CD4-positive, alpha-beta T cell (primary cell): Measurements from ENCODE around the gene DDX5. TPM values are rescaled to one million over a fixed set of nuclear protein-coding genes. Genes with fewer than 3 reads are reported as not detected.
"Not testable (repeated sequence)": the region's sequence is repeated elsewhere in the genome, so short reads cannot be mapped to it uniquely, and the experiment has no call there.

ENCODE experiments used
- ATAC-seq: fragments of 200-7000 bp; cut with Tn5 transposase; one replicate; pipeline ENCODE4 v1.10.0; 2022; ENCODE audit warnings: mild to moderate bottlenecking; ENCODE audit not compliant: poor library complexity
- CTCF ChIA-PET: fragments of 350-600 bp; sonication (Branson Sonifier 250); formaldehyde crosslinking; loops from one replicate; lab custom pipeline; 2021; ENCODE audit warnings: antibody characterized with exemption, inconsistent platforms; lab: Charles Lee
- POLR2A ChIA-PET: fragments of 350-600 bp; sonication (Branson Sonifier 250); formaldehyde crosslinking; loops from one replicate; lab custom pipeline; 2021; ENCODE audit warnings: antibody characterized with exemption, inconsistent platforms; lab: Charles Lee
- DNase-seq, 14 experiments: peaks; one replicate each; pipeline ENCODE4 v3.0.0-alpha.2; 2013 to 2020; ENCODE audit warnings: mixed read lengths in 2 of 14
- H3K27ac ChIP-seq, 2 donors: one replicate each; pipeline versions ENCODE4 v1.5.1 to v1.7.0; 2013; ENCODE audit warnings: low read length in 2 of 2, low read depth in 1 of 2, mild to moderate bottlenecking in 1 of 2
- H3K27me3 ChIP-seq, 2 experiments: 1 replicate in 1 of 2; 2 replicates in 1 of 2; pipeline versions ENCODE4 v1.6.1 to v1.7.0; 2013; ENCODE audit warnings: low read length in 2 of 2, control low read depth in 1 of 2, mild to moderate bottlenecking in 1 of 2, moderate library complexity in 1 of 2; ENCODE audit not compliant: insufficient read depth in 2 of 2, control insufficient read depth in 1 of 2
- H3K36me3 ChIP-seq: one replicate; pipeline ENCODE4 v1.6.1; 2013; ENCODE audit warnings: low read length, control low read depth; ENCODE audit not compliant: insufficient read depth
- H3K4me1 ChIP-seq: one replicate; pipeline ENCODE4 v1.6.1; 2013; ENCODE audit warnings: low read length, control low read depth; ENCODE audit not compliant: insufficient read depth
- H3K4me3 ChIP-seq: one replicate; pipeline ENCODE4 v1.5.1; 2013; ENCODE audit warnings: mild to moderate bottlenecking, low read length, moderate library complexity
- H3K9me3 ChIP-seq, 2 experiments: 1 replicate in 1 of 2; 2 replicates in 1 of 2; pipeline versions ENCODE4 v1.6.1 to v1.7.0; 2013; ENCODE audit warnings: low read length in 2 of 2, mild to moderate bottlenecking in 2 of 2, control low read depth in 1 of 2, moderate library complexity in 1 of 2; ENCODE audit not compliant: control insufficient read depth in 1 of 2, insufficient read depth in 1 of 2
- H3K27ac Mint-ChIP-seq: one replicate; pipeline ENCODE4 v1.8.0; 2020; ENCODE audit warnings: mixed read lengths
- H3K27me3 Mint-ChIP-seq: one replicate; pipeline ENCODE4 v1.8.0; 2021; ENCODE audit warnings: mixed read lengths
- H3K36me3 Mint-ChIP-seq: one replicate; pipeline ENCODE4 v1.8.0; 2021; ENCODE audit warnings: low read depth, mixed read lengths
- H3K4me1 Mint-ChIP-seq: one replicate; pipeline ENCODE4 v1.8.0; 2021; ENCODE audit warnings: low read depth, mixed read lengths
- H3K4me3 Mint-ChIP-seq: one replicate; pipeline ENCODE4 v1.8.0; 2020; ENCODE audit warnings: mild to moderate bottlenecking, mixed read lengths
- H3K9me3 Mint-ChIP-seq: one replicate; pipeline ENCODE4 v1.8.0; 2020; ENCODE audit warnings: mixed read lengths
- intact Hi-C, 2 experiments: fragments of 100-400 bp; cut with DNase I in 1 of 2; cut with micrococcal nuclease in 1 of 2; formaldehyde crosslinking; loops; one replicate each; pipeline versions ENCODE4 v1.15.1 to v1.9.0; 2023 to 2025; cut with DNase I, micrococcal nuclease
- total RNA-seq, 174 experiments: library from RNA in 2 of 174; stranded (reverse) in 2 of 174; gene quantifications; one replicate each; pipeline ENCODE4 v1.2.3 and lab custom pipeline; 2021 to 2026
- TF ChIP-seq, protein P1 (sequence below): fragments of 200-600 bp; IDR thresholded peaks from one replicate; pipeline ENCODE4 v1.8.0; 2022; ENCODE audit warnings: antibody characterized with exemption, mild to moderate bottlenecking

DDX5 gene
- total RNA-seq, 2 experiments from 2014 or later, result 2,388 to 2,534 TPM

DNA sequence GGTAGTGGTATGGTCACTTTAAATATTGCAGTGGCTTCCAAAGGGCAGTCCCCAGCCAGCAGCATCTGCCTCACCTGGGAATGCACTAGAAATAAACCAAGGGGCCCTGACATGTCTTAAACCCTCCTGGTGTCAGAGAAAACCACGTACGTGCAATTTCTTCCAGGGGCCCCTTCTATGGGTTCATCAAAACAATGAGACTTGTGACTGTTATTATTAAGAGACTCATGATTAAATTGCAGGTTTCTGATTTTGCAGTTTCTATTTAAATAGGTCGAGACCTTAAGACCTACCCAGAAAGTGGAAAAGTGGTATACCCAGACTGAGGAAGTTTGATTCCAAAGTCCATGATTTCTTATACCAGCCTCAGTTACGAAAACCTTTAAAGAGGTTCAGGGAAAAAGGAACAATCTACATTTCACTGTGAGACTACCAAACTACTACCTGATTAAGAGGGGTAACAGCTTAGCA is 8.5 kb downstream of the DDX5 start:
- no peak for DNase-seq
- H3K27me3 ChIP-seq, result no peaks in the 10 kb centered on the region
- peaks cover 44% of the 10 kb centered on the region for H3K4me1 ChIP-seq
- peak overlapping the region; percentile 77 for H3K4me3 ChIP-seq
- peak; percentile 16 for ATAC-seq
- TF ChIP-seq, protein P1, sequence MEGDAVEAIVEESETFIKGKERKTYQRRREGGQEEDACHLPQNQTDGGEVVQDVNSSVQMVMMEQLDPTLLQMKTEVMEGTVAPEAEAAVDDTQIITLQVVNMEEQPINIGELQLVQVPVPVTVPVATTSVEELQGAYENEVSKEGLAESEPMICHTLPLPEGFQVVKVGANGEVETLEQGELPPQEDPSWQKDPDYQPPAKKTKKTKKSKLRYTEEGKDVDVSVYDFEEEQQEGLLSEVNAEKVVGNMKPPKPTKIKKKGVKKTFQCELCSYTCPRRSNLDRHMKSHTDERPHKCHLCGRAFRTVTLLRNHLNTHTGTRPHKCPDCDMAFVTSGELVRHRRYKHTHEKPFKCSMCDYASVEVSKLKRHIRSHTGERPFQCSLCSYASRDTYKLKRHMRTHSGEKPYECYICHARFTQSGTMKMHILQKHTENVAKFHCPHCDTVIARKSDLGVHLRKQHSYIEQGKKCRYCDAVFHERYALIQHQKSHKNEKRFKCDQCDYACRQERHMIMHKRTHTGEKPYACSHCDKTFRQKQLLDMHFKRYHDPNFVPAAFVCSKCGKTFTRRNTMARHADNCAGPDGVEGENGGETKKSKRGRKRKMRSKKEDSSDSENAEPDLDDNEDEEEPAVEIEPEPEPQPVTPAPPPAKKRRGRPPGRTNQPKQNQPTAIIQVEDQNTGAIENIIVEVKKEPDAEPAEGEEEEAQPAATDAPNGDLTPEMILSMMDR, result peak; percentile 14
- intact Hi-C loops, result loop anchor here (1.0 to 10.0 kb wide), 4 partner anchors 9 to 723 kb away; partner anchors contain the start of genes CEP95 (in 2 of the 2), DDX5 (in 2 of the 2), CCDC47 (in 1 of the 2) and DDX42 (in 1 of the 2)
- ChIA-PET POLR2A (interaction anchor here (1.0 to 10.7 kb wide), 12 partner anchors 7 to 477 kb away, joined by 3 to 453 read pairs (median 6); partner anchors contain the start of genes CEP95, DDX5 and ICAM2), CTCF (interaction anchor here (0.7 to 3.8 kb wide), 3 partner anchors 9 to 79 kb away, joined by 3 to 40 read pairs (median 3); partner anchors contain the start of genes CEP95 and DDX5)
- Mint-ChIP-seq H3K27me3 (no peaks in the 10 kb centered on the region), H3K4me1 (peaks cover 87% of the 10 kb centered on the region), H3K9me3 (no peaks in the 10 kb centered on the region), H3K4me3 (peak overlapping the region; percentile 100), H3K36me3 (peaks cover 83% of the 10 kb centered on the region), H3K27ac (peak overlapping the region; percentile 99)
- H3K36me3 ChIP-seq, result peaks cover 55% of the 10 kb centered on the region
- H3K9me3 ChIP-seq, result no peaks in the 10 kb centered on the region
- peak overlapping the region; percentile 85 to 91 for H3K27ac ChIP-seq

DNA sequence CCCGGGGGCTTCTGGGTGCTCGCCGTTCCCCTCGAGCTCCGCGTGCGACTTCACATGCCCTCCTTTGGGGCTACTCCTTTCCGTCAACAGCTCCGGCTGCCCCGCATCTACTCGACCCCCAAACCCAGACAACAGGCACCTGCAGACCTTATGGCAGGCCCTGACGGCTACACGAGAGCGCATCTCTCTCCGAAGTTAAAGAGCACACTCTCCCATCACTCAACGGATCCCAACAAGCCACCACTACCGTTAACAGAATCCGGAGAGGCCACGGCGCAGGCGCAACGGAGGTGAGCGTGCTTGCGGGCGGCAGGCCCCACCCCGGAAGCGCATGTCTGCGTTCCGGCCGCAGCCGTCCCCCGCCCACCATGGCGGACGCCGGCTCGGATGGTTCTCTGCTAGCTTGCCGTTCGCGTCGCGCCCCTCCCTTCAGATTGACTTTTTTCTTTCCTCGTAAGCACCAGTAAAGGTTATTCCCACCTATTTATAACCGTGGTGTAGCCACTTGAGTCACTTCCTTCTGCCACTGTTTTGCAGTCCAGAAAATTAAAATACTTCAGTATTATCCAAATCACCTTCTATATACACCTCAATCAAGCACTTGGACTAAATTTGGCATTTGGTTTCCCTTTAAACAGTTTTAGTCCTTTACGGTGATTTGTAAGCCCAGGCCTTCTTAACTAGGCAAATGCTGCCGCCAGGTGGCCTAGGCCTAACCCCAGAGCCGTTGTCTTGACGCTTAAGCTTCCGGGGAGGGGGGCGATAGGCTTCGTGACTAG is 9.1 kb downstream of the DDX5 start, which contains the start of gene POLG2:
POLG2 (minus strand) TSS at position 269 of the 779 bp plus-strand sequence; CDS start at position 183, 86 bp downstream.
- no peaks in the 10 kb centered on the region for H3K9me3 ChIP-seq
- ATAC-seq, result peak; percentile 77
- Mint-ChIP-seq H3K27me3 (no peaks in the 10 kb centered on the region), H3K36me3 (peaks cover 82% of the 10 kb centered on the region), H3K4me3 (peak within 1 kb of the TSS; percentile 100), H3K4me1 (peaks cover 83% of the 10 kb centered on the region), H3K9me3 (no peaks in the 10 kb centered on the region), H3K27ac (peak within 1 kb of the TSS; percentile 99)
- intact Hi-C loops, result loop anchor here (1.0 to 10.0 kb wide), 4 partner anchors 9 to 722 kb away; partner anchors contain the start of genes CEP95 (in 2 of the 2), DDX5 (in 2 of the 2), CCDC47 (in 1 of the 2) and DDX42 (in 1 of the 2)
- H3K4me3 ChIP-seq, result peak within 1 kb of the TSS; percentile 77
- CTCF ChIA-PET, result interaction anchor here (0.7 to 3.8 kb wide), 3 partner anchors 9 to 78 kb away, joined by 3 to 40 read pairs (median 3); partner anchors contain the start of genes CEP95 and DDX5
- TF ChIP-seq, protein P1, result peak; percentile 56
- POLR2A ChIA-PET, result interaction anchor here (0.6 to 10.7 kb wide), 24 partner anchors 8 to 795 kb away, joined by 3 to 453 read pairs (median 4); partner anchors contain the start of genes CEP95, DDX5, ICAM2 and SMURF2
- H3K4me1 ChIP-seq, result peaks cover 44% of the 10 kb centered on the region
- H3K36me3 ChIP-seq, result peaks cover 52% of the 10 kb centered on the region
- H3K27ac ChIP-seq, result peak within 1 kb of the TSS; percentile 85 to 91
- peak; percentile 93 to 99 (median 95) for DNase-seq
- H3K27me3 ChIP-seq, result no peaks in the 10 kb centered on the region

DNA sequence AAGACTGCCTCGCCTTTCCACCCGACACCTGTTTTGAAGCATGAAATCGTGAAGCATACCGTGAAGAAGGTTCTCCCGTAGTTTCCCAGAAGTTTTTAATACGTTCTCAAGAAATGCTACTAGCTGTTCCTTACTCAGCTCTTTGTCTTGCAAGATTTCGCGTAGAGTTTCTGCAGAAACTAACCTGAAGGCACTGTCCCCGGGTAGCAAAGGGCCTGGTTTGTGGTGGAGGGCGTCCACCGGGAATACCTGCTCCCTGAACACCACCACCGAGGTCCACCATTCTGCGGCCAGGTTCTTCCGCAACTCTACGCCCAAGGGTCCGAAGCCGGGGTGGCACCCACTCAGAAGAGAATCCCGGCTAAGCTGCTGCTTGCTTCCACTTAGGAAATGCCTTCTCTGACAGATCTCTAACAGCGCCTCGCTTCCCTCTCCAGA is 9.7 kb downstream of the DDX5 start:
- H3K36me3 Mint-ChIP-seq, result peaks cover 82% of the 10 kb centered on the region

DNA sequence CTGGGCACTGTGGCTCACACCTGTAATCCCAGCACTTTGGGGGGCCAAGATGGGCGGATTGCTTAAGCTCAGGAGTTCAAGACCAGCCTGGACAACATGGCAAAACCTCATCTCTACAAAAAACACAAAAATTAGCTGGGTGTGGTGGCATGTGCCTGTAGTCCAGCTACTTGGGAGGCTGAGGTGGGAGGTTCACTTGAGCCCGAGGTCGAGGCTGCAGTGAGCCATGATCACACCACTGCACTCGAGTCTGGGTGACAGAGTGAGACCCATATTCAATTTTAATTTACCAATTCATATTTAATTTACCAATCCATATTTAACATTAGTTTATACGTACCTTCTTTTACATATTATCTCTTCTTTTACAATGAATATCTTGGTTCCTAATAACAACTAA is 10.8 kb downstream of the DDX5 start:
- not testable (repeated sequence) for H3K4me3 ChIP-seq, H3K9me3 ChIP-seq, DNase-seq, H3K27me3 Mint-ChIP-seq, H3K27ac Mint-ChIP-seq, ATAC-seq, H3K27ac ChIP-seq, H3K27me3 ChIP-seq, H3K9me3 Mint-ChIP-seq
- peaks cover 66% of the 10 kb centered on the region for H3K4me1 Mint-ChIP-seq
- Histone ChIP-seq H3K36me3 (peaks cover 50% of the 10 kb centered on the region), H3K4me1 (peaks cover 32% of the 10 kb centered on the region)
- CTCF ChIA-PET, result interaction anchor here (3.8 kb wide), 1 partner anchor 11 kb away, joined by 40 read pairs; the partner anchor contains the start of genes CEP95 and DDX5
- peak overlapping the region; percentile 100 for H3K4me3 Mint-ChIP-seq
- intact Hi-C loops, result loop anchor here (5.0 to 10.0 kb wide), 3 partner anchors 173 to 720 kb away; partner anchors contain the start of genes CCDC47 (in 1 of the 2), DDX42 (in 1 of the 2) and TEX2 (in 1 of the 2)
- peaks cover 82% of the 10 kb centered on the region for H3K36me3 Mint-ChIP-seq
- POLR2A ChIA-PET, result interaction anchor here (0.9 to 10.7 kb wide), 3 partner anchors 9 to 75 kb away, joined by 4 to 453 read pairs (median 18); partner anchors contain the start of genes CEP95 and DDX5

More for the DNA sequence above, 9.7 kb downstream of the DDX5 start:
- peak overlapping the region; percentile 77 for H3K4me3 ChIP-seq
- H3K36me3 ChIP-seq, result peaks cover 52% of the 10 kb centered on the region
- POLR2A ChIA-PET, result interaction anchor here (0.6 to 10.7 kb wide), 23 partner anchors 8 to 874 kb away, joined by 3 to 453 read pairs (median 4); partner anchors contain the start of genes CEP95, DDX5, ICAM2 and MAP3K3
- no peaks in the 10 kb centered on the region for H3K27me3 Mint-ChIP-seq
- no peaks in the 10 kb centered on the region for H3K9me3 Mint-ChIP-seq
- no peaks in the 10 kb centered on the region for H3K27me3 ChIP-seq
- intact Hi-C loops, result loop anchor here (5.0 to 10.0 kb wide), 3 partner anchors 174 to 722 kb away; partner anchors contain the start of genes CCDC47 (in 1 of the 2), DDX42 (in 1 of the 2) and TEX2 (in 1 of the 2)
- DNase-seq, result peak in 1 of 14 experiments; percentile 2
- H3K9me3 ChIP-seq, result no peaks in the 10 kb centered on the region
- peaks cover 77% of the 10 kb centered on the region for H3K4me1 Mint-ChIP-seq
- peaks cover 39% of the 10 kb centered on the region for H3K4me1 ChIP-seq
- no peak for ATAC-seq
- TF ChIP-seq, protein P1, result no peak
- peak overlapping the region; percentile 100 for H3K4me3 Mint-ChIP-seq
- CTCF ChIA-PET, result interaction anchor here (3.8 kb wide), 1 partner anchor 10 kb away, joined by 40 read pairs; the partner anchor contains the start of genes CEP95 and DDX5
- H3K27ac ChIP-seq, result peak overlapping the region; percentile 65 to 91
- peak overlapping the region; percentile 99 for H3K27ac Mint-ChIP-seq
